ENCODE measurements around the gene STK32B. TPM values are rescaled to one million over a fixed set of nuclear protein-coding genes. Genes with fewer than 3 reads are reported as not detected.
"Not testable (repeated sequence)": the region's sequence is repeated elsewhere in the genome, so short reads cannot be mapped to it uniquely, and the experiment has no call there.

Gene STK32B
- total and polyA plus RNA-seq, 8 donors, result 0.90 to 5.1 (median 3.3) TPM

GRCh38 chr4:5424901-5425300, 373.6 kb downstream of the STK32B start:
- H3K27ac ChIP-seq, result no peak overlapping the region
- H3K4me3 ChIP-seq, result no peak overlapping the region
- TF ChIP-seq CTCF (IDR thresholded peaks at IDR 0.05), result no peak
- no peaks in the 10 kb centered on the region for H3K4me1 ChIP-seq
- H3K9me3 ChIP-seq, result peaks cover 0 to 4% of the 10 kb centered on the region in 2 donors
- ATAC-seq (no peak), DNase-seq (no peak)
- intact Hi-C loops (cut with DNase I), result no loop called here
- H3K36me3 ChIP-seq, result no peaks in the 10 kb centered on the region
- H3K27me3 ChIP-seq, result no peaks in the 10 kb centered on the region

DNA sequence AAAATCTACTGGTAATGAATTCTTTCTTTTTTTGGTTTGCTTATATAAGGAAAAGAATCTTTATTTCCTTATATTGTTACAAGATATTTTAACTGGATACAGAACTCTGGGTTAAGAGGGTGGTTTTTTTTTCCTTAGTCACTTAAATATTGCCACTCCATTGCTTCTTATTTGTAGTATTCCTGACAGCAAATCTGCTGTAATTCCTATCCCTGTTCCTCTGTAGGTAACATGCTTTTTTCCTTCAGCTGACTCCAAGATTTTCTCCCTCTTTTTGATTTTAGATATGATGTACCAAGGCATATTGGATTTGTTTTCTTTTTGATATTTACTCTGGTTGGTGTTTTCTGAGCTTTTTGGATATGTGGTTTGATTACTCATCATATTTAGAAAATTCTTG, 378.5 kb downstream of the STK32B start:
- no peaks in the 10 kb centered on the region for H3K4me1 ChIP-seq
- no peak overlapping the region for H3K4me3 ChIP-seq
- H3K36me3 ChIP-seq, result no peaks in the 10 kb centered on the region
- TF ChIP-seq CTCF (IDR thresholded peaks at IDR 0.05), result no peak
- H3K9me3 ChIP-seq, result peaks cover 0 to 6% of the 10 kb centered on the region in 2 donors
- H3K27me3 ChIP-seq, result no peaks in the 10 kb centered on the region
- intact Hi-C loops (cut with DNase I), result no loop called here
- no peak for ATAC-seq
- DNase-seq, result no peak
- no peak overlapping the region for H3K27ac ChIP-seq

- ATAC-seq (no peak), DNase-seq (no peak)
- no peak overlapping the region for H3K27ac ChIP-seq
- intact Hi-C loops (cut with DNase I), result no loop called here
- H3K9me3 ChIP-seq, result peaks cover 0 to 6% of the 10 kb centered on the region in 2 donors
- no peak overlapping the region for H3K4me3 ChIP-seq
- no peaks in the 10 kb centered on the region for H3K36me3 ChIP-seq
- no peaks in the 10 kb centered on the region for H3K27me3 ChIP-seq
- no peak for TF ChIP-seq CTCF (IDR thresholded peaks at IDR 0.05)
- no peaks in the 10 kb centered on the region for H3K4me1 ChIP-seq
These were observed 381.9 kb downstream of the STK32B start for GRCh38 chr4:5433196-5433595.

- no peak for DNase-seq
- no peak for TF ChIP-seq CTCF (IDR thresholded peaks at IDR 0.05)
- H3K27ac ChIP-seq, result no peak overlapping the region
- no peaks in the 10 kb centered on the region for H3K27me3 ChIP-seq
- no peaks in the 10 kb centered on the region for H3K36me3 ChIP-seq
- ATAC-seq, result no peak
- H3K9me3 ChIP-seq, result peaks cover 0 to 4% of the 10 kb centered on the region in 2 donors
- no peak overlapping the region for H3K4me3 ChIP-seq
- intact Hi-C loops (cut with DNase I), result no loop called here
- no peaks in the 10 kb centered on the region for H3K4me1 ChIP-seq
These were observed 383.9 kb downstream of the STK32B start for GRCh38 chr4:5435201-5435600.

GRCh38 chr4:5435823-5436222, 384.5 kb downstream of the STK32B start:
- DNase-seq, result no peak

DNA sequence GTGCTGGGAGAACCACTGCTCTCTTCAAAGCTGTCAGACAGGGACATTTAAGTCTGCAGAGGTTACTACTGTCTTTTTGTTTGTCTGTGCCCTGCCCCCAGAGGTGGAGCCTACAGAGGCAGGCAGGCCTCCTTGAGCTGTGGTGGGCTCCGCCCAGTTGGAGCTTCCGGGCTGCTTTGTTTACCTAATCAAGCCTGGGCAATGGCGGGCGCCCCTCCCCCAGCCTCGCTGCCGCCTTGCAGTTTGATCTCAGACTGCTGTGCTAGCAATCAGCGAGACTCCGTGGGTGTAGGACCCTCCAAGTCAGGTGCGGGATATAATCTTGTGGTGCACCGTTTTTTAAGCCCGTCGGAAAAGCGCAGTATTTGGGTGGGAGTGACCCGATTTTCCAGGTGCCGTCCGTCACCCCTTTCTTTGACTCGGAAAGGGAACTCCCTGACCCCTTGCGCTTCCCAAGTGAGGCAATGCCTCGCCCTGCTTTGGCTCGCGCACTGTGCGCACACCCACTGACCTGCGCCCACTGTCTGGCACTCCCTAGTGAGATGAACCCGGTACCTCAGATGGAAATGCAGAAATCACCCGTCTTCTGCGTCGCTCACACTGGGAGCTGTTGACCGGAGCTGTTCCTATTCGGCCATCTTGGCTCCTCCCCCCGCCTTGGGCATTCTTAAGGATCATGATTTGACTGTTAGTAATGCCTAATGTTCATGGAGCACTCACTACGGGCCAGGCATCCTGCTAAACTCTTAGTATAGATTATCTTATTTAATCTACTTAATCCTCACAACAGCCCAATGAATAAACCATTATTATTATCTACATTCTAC, 392.9 kb downstream of the STK32B start:
- H3K27ac ChIP-seq; H3K4me3 ChIP-seq; DNase-seq; H3K9me3 ChIP-seq; H3K4me1 ChIP-seq; intact Hi-C loops (cut with DNase I); H3K27me3 ChIP-seq; ATAC-seq; H3K36me3 ChIP-seq: not testable (repeated sequence)

More at GRCh38 chr4:5435823-5436222, 384.5 kb downstream of the STK32B start:
- TF ChIP-seq CTCF (IDR thresholded peaks at IDR 0.05), result no peak
- no peaks in the 10 kb centered on the region for H3K27me3 ChIP-seq
- no peaks in the 10 kb centered on the region for H3K36me3 ChIP-seq
- intact Hi-C loops (cut with DNase I), result no loop called here
- no peak overlapping the region for H3K27ac ChIP-seq
- peaks cover 0 to 4% of the 10 kb centered on the region in 2 donors for H3K9me3 ChIP-seq
- no peak overlapping the region for H3K4me3 ChIP-seq
- no peaks in the 10 kb centered on the region for H3K4me1 ChIP-seq
- no peak for ATAC-seq

Measured in left lung (tissue), 10 donors.